ENCODE measurements around the gene C1orf174. TPM values are rescaled to one million over a fixed set of nuclear protein-coding genes. Genes with fewer than 3 reads are reported as not detected.
A peak's percentile ranks its signal among the peaks of the same experiment; 100 is the strongest.

The C1orf174 gene
- 11.5 TPM for total RNA-seq

DNA sequence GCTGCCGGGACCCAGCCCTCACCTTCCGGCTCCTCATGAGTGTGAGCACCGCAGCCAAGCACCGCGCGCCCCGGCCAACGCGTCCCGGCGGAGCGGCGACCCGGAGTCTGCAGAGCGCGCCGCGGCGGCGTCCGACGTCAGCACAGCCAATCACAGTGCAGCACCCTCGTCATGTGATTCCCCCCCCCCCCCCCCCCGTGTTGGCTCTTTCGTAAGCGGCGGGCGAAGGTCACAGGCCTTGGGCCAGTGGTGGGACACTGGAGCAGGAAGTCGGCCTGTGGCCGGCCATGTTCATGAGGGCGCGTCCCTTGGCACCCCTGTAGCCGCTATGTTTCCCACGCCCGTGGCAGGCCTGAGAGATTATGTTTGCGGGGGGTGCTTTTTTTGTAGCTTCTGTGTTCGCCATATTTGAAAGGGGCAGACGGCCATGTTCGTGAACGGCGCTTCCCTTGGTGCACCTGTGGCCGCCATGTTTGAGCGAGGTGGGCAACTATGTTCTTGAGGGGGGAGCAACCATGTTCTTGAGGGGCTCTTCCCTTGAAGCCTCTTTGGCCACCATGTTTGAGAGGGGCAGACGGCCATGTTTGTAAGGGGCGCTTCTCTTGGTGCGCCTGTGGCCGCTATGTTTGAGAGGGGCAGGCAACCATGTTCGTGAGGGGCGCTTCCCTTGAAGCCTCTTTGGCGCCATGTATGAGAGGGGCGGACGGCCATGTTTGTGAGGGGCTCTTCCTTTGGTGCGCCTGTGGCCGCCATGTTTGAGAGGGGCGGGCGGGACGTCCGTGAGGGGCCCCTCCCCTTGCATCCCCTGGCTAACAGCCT lies at the start of gene C1orf174:
TSS of gene C1orf174 (minus strand) at position 123 of the 819 bp plus-strand sequence. CDS start at position 37, 86 bp downstream.
- peak; percentile 84 for ATAC-seq

DNA sequence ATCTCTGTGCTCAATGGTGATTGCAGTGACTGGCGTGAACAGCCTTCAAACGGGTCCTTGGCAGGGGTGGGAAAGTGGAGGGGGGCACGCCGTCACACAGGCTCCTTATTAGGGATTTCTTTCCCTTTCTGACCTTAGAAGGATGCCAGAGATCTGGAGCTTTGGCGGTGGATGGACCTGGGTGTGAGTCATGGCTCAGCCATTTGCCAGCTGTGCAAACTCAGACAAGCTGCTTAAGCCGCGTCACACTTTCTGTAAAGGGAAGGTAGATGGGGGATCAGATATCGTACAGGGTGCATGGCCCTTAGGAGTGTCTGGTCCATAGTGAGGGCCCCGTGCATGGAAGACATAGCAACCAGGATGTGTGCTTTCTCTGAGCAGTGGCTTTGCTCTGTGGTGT lies 48.3 kb upstream of the C1orf174 start:
- no peak for ATAC-seq

DNA sequence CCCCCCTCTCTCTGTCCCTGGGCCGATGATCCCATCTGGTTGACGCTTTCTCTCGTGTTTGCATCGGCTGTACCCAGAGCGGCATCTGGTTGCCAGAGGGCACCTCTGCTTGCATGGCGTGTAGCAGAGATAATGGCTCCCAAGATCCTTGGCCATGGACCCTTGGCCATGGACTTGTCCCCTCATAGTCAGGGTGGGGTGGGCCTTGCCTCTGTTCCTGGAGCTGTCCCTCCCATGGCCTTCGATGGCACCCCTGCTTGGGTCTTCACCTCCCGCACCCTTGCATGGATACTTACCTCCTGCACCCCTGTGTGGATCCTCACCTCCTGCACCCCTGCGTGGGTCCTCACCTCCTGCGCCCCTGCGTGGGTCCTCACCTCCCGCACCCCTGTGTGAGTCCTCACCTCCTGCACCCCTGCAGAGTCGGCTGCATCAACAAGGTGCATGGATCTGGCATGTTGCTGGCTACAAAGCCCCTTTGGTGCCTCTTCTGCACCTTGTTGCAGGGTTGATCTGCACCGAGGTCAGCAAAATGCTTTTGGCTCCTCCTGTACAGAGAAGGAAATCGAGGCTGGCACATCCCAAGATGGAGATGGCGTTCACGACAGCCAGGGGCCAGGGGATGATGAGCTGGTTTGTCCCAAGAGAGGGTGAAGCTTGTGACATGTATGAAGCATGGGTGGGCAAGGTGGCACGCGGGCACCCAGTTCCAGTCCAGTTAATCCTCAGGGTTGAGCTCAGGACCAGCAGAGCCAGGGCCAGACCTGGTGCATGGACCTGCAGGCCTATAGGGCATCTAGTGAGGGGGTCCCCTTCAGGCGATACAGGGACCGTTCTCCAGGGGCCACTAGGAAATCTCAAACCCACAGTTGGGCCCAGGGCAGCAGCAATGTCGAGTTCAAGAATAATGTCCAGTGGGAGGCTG lies 46.1 kb upstream of the C1orf174 start:
- ATAC-seq, result no peak

DNA sequence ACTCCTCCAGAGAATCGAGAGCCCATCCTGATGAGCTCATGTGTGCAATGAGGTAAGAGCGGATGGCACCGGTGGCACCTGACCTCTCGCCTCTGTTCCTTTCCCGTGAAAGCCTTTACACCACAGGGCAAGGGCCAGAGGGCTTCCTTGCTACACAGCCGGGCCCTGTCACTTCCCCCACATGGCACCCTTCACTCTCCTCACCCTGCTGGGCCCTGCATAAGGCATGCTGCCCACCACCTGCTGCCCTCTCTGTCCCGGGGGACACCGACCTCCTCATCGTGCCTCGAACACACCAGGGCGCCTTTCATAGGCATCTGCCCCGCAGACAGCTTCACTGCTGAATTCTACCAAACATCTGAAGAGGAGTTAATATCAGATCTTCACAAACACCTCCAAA lies 45.1 kb upstream of the C1orf174 start:
- no peak for ATAC-seq

DNA sequence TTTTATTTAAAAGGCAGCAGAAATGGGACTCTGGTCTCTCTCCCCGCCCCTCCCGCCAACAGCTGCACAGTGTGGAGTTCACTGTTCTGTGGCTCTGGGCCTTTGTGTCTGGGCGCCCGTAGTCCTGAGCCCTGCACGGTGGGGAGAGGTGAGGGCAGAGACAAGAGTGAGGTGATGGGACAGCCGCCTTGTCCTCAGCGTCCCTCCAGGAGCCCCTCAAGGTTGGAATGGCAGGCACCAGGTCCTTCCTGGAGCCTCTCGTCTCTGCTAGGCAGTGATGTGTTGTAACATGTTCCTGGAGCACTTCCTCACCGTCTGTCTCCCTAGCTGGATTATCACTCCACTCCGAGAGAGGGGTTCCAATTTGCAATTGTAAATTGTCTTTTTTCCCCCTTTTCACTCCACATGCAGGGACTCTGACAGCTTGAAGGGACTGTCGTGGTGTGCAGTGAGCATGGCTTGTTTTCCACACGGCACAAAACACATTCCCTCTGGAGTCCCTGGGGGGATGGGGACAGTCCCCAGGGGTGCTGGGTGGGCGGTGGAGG lies 44.6 kb upstream of the C1orf174 start:
- ATAC-seq, result no peak

DNA sequence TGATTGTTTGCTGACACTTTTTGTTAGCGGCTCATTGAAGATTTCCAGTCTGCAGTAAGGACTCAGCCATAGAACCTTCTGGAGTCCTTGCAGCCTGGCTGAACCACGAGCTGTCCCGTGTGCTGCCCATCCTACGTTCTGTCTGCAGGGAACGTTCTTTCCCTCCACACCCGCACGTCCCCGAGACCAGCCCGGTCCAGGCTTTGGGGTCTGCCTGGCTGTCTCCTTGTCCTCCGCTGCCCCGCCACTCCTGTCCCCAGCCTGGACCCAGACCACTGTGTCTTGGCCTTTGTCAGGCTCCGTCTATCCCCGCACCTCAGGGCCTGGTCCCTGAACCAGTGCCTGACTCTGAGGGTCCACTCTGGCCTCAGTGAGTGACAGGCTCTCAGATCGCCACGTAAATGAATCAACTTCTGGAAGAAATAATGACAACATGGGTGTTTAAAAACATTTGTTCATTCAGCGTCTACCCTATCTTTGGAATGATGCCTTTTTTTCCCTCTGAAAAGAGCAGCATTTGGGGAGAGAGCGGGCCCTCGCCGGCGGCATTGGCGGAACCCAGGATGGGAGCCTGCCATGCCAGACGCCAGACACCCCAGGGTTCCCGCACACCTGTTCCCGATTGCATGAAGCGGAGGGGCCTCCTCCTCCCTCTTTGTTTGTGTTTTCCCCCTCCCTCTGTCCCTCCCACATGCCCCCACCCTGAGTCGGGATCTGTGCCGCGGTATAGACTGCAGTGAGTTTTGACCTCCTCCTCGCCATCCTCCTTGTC lies 43.9 kb upstream of the C1orf174 start:
- no peak for ATAC-seq

DNA sequence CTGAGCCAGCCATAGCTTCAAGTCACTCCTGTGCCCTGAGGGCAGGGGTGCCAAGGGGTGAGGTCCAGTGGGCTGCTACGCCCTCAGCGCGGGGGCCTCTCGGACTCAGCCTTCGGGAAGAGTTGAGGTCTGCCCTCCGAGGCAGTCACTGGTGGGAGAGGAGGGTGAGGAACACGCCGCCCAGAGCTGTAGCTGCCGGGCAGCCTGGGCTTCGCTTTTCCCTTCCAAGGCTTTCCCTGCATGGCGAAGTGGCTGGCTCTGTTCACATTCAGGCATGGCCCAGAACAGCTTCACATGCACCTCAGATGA lies 43.0 kb upstream of the C1orf174 start:
- ATAC-seq, result no peak

DNA sequence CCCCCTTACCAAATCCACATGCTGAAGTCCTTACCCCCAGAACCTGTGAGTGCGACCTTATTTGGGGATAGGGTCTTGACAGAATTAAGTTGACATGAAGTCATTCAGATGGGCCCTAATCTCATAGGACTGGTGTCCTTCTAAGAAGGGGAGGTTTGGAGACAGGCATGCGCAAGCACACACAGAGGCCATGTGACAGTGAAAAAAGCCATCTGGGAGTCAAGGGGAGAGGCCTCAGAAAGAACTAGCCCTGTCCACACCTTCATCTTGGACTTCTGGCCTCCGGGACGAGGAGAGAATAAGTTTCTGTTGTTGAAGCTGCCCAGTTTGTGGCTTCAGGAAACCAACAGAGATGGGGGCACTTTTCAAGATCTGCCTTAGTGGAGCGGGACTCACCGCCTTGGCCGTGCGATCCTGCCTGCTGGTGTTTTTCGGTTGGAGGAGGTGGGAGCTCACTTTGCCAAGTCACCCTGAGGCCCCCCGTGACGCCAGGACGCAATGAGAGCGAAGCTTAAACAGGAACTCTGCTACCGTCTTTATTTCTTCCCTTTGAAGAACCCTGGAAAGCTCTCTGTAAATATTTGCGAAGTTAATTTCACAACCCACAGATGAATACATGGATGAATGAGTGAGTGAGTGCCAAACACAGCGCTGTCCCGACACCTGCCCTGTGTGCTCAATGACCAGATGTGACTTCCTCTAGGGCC lies 42.5 kb upstream of the C1orf174 start:
- ATAC-seq, result peak; percentile 70

DNA sequence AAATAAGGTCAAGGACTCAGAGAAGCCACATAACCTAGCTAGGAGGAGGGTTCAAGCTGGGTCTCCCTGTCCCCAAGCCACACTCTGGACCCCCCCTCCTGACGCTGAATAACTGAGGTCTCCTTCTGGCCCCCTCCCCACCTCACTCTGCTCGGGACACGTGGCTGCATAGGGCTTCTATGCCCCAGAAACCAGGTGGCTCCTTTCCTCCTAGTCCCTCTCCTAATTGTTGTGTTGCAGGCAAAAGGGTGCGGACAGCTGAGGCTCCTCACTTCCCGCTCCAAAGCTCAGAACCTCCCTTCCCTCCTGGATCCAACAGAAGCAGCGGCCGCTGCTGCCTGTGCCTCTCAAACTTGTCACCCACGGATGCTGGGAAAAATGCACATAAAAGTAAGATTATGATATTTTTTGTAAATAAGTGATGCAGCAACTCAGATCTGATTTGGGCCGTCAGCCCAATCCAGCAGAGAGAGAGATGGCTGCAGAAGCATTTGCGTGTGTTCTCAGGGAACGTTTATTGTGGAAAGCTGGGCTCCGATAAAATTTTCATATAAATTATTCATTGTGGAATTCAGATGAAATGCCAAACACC lies 40.8 kb upstream of the C1orf174 start:
- ATAC-seq, result no peak

DNA sequence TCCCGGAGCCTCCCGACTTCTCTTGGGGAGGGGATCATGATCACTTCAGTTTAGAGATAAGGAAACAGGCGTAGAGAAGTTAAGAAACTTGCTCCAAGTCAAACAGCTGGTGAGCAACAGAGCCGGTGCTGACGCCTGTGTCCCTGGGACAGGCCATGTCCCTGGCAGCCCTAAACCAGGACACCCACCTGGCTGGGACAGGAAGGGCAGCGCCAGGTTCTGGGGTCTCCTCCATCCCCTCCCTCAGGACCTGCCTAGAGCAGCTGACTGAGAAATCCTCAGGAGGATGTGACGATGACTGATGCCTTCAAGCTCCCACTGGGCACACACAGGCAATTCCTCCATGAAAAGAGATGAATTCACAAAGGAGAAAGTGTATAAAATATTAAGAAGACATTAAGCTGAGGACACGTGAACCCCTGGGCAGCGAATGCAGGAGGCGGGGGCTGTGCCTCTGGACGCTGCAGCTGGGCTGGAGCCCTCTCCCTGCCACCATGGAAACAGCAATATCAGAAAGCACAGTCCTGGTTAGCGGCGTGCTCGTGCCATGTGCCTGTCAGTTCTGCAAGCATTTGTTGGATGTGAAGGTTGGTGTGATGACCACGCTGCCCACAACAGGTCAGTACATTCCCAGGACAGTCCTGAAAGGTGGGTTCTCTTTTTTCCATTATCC lies 40.1 kb upstream of the C1orf174 start:
- no peak for ATAC-seq

DNA sequence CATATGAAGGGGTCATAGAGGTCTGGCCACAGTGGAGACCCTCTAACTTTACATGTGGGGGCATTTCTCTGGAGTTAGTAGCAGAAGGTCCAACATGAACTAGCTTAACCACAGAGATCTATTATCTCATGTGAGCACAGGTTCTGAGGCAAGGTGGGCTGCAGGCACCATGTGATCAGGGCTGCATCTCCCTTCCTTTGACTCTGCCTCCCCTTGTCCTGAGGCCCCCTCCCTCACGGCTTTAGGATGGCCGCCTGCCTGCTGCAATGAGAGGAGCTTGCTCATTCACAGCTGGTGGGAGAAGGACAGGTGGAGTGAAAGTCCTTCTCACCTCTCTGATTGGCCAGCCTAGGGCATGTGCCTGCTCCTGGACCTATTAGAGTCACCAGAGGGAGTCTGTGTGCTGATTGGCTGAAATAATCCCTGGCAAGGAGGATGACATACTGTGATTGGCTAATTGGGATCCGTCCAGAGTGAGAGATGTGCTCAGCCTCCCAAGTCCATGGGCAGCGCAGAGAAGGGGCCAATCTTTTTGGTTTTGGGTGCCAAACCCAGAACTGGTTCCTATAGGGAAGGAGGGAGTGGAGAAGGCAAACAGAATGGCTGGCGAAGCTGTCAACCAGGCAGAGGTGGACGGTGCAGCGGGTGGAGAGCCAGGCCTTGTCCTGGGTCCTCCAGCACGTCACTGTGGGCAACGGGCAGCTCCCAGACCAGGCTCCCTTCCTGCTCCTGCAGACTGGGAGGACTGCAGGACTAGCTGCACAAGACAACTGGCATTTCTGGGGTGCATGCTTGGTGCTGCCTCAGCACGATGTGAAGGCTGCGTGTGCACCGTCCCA lies 39.4 kb upstream of the C1orf174 start:
- ATAC-seq, result no peak

DNA sequence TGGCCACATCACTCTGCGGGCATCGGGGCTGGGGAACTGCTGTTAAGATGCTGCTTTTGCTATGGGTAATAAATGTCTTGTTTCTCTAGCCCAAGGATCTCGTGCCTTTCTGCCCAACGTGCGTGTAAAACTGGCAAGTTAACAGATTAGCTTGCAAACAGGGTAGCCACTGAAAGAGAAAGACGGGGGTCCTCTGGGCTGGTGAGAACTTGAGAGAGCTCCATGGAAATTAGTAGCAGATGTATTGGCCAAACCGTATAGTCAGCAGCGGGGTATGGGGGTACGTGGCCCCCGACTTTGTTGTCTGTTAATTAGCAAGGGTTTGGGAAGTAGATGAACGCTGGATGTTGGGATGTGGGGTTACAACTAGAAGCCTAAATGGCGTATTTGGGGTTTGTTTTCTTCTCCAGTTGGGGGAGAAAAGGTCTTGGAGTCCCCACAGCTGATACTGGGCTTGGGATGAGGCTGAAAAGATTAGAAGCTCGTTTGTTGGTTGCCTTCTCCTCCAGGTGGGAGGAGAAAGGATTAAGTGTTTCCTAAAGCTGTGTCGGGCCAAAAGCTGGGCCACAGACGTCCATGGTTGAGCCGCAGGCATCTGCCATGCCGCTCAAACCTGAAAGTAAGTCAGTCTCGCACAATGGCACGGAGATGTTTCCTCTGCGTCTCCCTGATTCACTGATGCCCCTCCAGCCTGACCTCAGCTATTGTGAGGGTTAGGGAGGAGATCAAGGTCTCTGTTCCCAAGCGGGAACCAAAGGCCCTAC lies 32.3 kb upstream of the C1orf174 start:
- ATAC-seq, result no peak

DNA sequence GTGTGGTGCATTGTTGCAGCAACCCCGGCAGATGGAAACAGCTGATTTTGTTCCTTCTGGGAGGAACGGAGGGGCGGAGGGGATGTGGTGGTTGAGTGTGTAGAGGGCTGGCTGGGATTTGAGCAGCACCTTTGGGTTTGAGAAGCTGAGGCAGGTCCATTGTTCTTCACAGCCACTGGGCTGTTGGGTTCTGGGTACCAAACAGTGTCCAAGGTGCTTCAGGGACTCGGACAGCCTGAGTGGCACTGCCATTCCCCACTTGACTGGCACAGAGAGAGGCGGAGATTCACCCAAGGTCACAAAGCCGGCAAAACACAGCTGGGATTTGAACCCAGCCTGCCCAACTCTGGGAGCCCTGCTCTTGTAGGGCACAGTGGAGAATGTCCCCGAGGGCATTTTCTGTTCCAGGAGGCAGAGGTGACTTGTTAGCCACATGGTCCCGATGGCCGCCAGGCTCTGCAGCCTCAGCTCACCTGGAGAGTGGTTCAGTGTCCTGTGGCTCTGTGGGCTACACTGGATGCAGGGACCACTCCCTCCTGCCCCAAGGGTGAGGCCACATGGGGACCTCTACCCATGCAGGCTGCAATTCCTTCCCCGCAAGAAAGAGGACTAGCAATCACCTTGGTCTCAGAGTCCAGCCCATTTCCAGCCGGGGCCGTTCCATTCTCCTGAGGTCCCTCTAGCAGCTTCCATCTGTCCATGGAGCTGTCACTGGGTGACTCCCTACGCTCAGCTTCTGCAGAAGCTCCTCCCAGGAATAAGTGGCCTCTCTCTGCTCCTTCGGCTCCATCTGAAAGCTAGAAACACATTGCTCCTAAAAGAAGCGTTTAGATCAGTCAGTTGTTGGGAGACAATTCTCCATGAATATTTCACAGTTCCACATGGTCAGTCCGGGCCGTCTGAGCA lies 31.2 kb upstream of the C1orf174 start:
- no peak for ATAC-seq

DNA sequence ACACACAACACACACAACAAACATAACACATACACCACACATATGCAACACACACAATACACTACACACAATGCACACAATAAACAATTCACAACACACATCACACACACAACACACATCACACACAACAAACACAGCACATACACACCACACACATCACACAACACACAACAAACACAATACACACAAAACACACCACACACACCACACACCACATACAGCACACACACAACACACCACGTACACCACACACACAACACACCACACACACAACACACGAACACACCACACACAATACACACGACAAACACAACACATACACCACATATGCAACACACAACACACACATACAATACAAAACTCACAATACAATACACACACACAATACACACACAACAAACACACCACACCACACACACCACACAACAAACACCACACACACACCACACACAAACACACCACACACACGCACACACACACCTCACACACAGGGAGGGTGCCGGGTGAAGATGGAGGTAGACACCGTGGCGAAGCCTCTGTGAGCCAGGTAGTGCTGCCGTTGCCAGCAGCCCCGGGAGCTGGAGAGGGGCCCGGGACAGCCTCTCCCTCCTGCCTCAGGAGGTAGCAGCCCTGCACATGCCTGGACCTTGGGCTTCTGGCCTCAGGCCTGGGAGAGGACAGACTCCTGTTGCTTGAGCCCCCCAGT lies 30.4 kb upstream of the C1orf174 start:
- no peak for ATAC-seq

DNA sequence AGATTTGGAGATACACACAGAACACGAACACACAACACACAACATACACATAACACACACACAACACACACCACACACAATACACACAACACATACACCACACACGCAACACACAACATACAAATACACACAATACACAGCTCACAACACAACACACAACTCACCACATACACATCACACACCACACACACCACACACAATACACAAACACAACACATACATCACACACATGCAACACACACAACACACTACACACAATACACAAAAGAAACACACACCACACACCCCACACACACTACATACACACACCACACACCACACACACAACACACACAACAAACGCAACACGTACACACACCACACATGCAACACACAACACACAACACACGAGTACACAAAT lies 29.1 kb upstream of the C1orf174 start:
- ATAC-seq, result no peak

DNA sequence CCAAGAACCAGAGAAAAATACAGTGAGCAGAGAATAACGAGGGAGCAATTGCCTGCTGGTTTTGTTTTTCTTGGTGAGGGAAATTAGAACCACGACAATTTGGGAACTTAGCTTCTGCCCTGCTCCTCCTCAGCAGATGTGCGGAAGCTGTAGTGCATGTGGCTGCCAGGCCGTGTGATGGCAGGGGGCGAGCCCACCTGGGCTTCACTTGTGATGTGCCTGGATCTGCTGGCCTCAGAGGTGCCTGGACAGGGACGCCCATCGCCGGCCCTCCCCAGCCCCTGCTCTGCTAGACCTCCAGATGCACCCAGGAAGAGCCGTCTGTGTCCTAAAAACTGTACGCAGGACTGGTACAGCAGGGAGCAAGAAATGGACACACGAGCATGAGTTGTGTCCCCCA lies 28.5 kb upstream of the C1orf174 start:
- no peak for ATAC-seq

DNA sequence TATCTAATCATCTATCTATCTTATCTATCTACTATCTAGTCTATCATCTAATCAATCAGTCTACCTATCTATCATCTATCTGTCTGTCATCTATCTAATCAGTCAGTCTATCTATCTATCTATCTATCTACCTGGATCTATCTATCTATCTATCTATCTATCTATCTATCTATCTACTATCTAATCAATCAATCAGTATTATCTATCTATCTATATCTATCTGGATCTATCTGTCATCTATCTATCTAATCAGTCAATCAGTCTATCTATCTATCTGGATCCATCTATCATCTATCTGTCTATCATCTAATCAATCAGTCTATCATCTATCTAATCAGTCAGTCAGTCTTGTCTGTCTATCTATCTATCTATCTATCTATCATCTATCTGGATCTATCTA lies 26.9 kb upstream of the C1orf174 start:
- ATAC-seq, result no peak

DNA sequence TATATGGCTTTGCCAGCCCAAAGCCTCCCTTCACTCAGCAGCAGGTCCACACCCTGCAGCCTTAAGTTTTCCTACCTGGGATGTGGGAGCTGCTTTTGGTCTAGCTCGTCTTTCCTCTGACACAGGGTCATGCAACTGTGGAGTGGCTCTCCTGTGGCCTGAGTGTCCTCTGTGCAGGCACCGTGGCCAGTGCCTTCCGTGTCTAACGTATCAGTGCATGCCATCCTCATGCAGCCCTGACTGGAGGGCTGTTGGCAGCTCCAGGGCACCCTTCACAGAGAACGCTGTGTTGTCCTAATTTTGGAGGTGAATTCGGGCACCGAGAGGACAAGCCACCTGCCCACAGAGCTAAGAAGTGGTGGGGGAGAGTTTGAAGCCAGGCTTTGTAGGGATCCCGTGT lies 25.7 kb upstream of the C1orf174 start:
- no peak for ATAC-seq

Data from esophagus mucosa (tissue), 1 donor.